ENCODE data around the gene FAM229B. TPM values are rescaled to one million over a fixed set of nuclear protein-coding genes. Genes with fewer than 3 reads are reported as not detected.

FAM229B gene
- total and polyA plus RNA-seq, 2 donors (not counting 3 experiments of a cell fraction or from before 2014, with no cell fraction given), result 9.1 to 10.6 TPM

- no peaks in the 10 kb centered on the region for H3K27me3 ChIP-seq (ENCODE audit: control insufficient read depth in 2 of 2, insufficient read depth in 2 of 2, low read length in 2 of 2)
- intact Hi-C loops (cut with micrococcal nuclease), result no loop called here
- CTCF ChIA-PET, result no interaction called here
- FAIRE-seq, result no peak
- POLR2A ChIA-PET, result no interaction called here
- no peaks in the 10 kb centered on the region for H4K20me1 ChIP-seq (replicated peaks; ENCODE audit: control insufficient read depth, extremely low read depth, insufficient read depth, low read length)
- dilution Hi-C loops (cut with MboI; ENCODE audit: extremely low pct_ligation_motif_present, low sequenced_read_pairs), result no loop called here
- H3K9ac ChIP-seq (replicated peaks; ENCODE audit: extremely low read depth, insufficient read depth, low read length), result no peak overlapping the region
- H3K9me1 ChIP-seq (replicated peaks; ENCODE audit: control insufficient read depth, extremely low read depth, insufficient read depth, low read length), result no peaks in the 10 kb centered on the region
- H3K79me2 ChIP-seq (ENCODE audit: control insufficient read depth, insufficient read depth, low read length), result no peaks in the 10 kb centered on the region
- DNase-seq (ENCODE audit: low read depth, low spot score), result no peak
- H3K4me2 ChIP-seq (ENCODE audit: insufficient read depth, low read length), result no peak overlapping the region
- no TSS peak for BruUV-seq (replicated peaks)
- H3K4me3 ChIP-seq (replicated peaks in 1 of 3; ENCODE audit: insufficient read depth in 1 of 3, low read depth in 1 of 3, low read length in 3 of 3), result no peak overlapping the region
- H3K9me3 ChIP-seq (replicated peaks; ENCODE audit: control insufficient read depth, insufficient read depth, low read length), result no peaks in the 10 kb centered on the region
- no peak overlapping the region for H3K27ac ChIP-seq (ENCODE audit: insufficient read depth, low read depth, low read length)
- no peak overlapping the region for H2AFZ ChIP-seq (ENCODE audit: low read depth, low read length)
- TF ChIP-seq MAX (IDR thresholded peaks at IDR 0.05; ENCODE audit: insufficient read depth, insufficient read length) (no peak), CTCF (IDR thresholded peaks at IDR 0.05; ENCODE audit: extremely low read depth in 1 of 2, insufficient read depth in 1 of 2, low read depth in 1 of 2, low read length in 2 of 2) (no peak), MYC (IDR thresholded peaks at IDR 0.05; ENCODE audit: low read depth, low read length) (no peak), FOS (IDR thresholded peaks at IDR 0.05; ENCODE audit: borderline replicate concordance, insufficient read depth, low read length) (no peak), JUN (IDR thresholded peaks at IDR 0.05; ENCODE audit: borderline replicate concordance, insufficient read depth, insufficient read length, low read depth) (no peak), GATA2 (IDR thresholded peaks at IDR 0.05; ENCODE audit: insufficient read depth, insufficient read length, low read depth, low read length) (no peak), POLR2A (IDR thresholded peaks at IDR 0.05; ENCODE audit: low read depth, low read length) (no peak), EZH2 (IDR thresholded peaks at IDR 0.05; ENCODE audit: borderline replicate concordance, low read depth, low read length, severe bottlenecking) (no peak), POLR2AphosphoS5 (IDR thresholded peaks at IDR 0.05; ENCODE audit: insufficient read depth, low read depth, low read length) (no peak)
- peaks cover 15% of the 10 kb centered on the region for H3K4me1 ChIP-seq (ENCODE audit: control insufficient read depth, extremely low read depth, insufficient read depth, low read length)
- H3K36me3 ChIP-seq (ENCODE audit: control insufficient read depth in 2 of 2, extremely low read depth in 1 of 2, insufficient read depth in 2 of 2, low read length in 2 of 2), result no peaks in the 10 kb centered on the region
Observed at GRCh38 chr6:112096901-112097300, 9.5 kb downstream of the FAM229B start.
